Psoas muscle (tissue), 8 donors: Measurements from ENCODE around the gene FAM149A. TPM values are rescaled to one million over a fixed set of nuclear protein-coding genes. Genes with fewer than 3 reads are reported as not detected.
A peak's percentile ranks its signal among the peaks of the same experiment; 100 is the strongest.

ENCODE experiments used
- ATAC-seq, 4 donors: fragments of 200-7000 bp; cut with Tn5 transposase; one replicate each; pipeline ENCODE4 v1.9.1; 2020; ENCODE audit warnings: moderate library complexity in 3 of 4, mild to moderate bottlenecking in 2 of 4
- DNase-seq, 2 donors: peaks; one replicate each; pipeline ENCODE4 v3.0.0-alpha.2; 2020
- H3K27ac ChIP-seq: fragments of 200-600 bp; one replicate; pipeline ENCODE4 v1.8.0; 2022
- H3K27me3 ChIP-seq, 3 donors: fragments of 200-600 bp in 1 of 3; one replicate each; pipeline versions ENCODE4 v1.6.1 to v1.8.0; 2013 to 2022; ENCODE audit warnings: low read length in 2 of 3, mild to moderate bottlenecking in 2 of 3, moderate library complexity in 1 of 3; ENCODE audit not compliant: insufficient read depth in 3 of 3
- H3K36me3 ChIP-seq, 2 donors: fragments of 200-600 bp in 1 of 2; one replicate each; pipeline versions ENCODE4 v1.6.1 to v1.8.0; 2013 to 2022; ENCODE audit warnings: low read depth in 1 of 2, mild to moderate bottlenecking in 1 of 2, moderate library complexity in 1 of 2; ENCODE audit not compliant: insufficient read depth in 1 of 2
- H3K4me1 ChIP-seq: fragments of 200-600 bp; one replicate; pipeline ENCODE4 v1.8.0; 2022
- H3K4me3 ChIP-seq: fragments of 200-600 bp; one replicate; pipeline ENCODE4 v1.8.0; 2022; ENCODE audit warnings: mild to moderate bottlenecking
- H3K9me3 ChIP-seq: fragments of 200-600 bp; one replicate; pipeline ENCODE4 v1.8.0; 2022
- CTCF ChIP-seq: fragments of 200-600 bp; IDR thresholded peaks from one replicate; pipeline ENCODE4 v1.8.0; 2022; ENCODE audit warnings: antibody characterized with exemption
- WGBS, 3 donors: extraction: QIAGEN DNeasy Blood & Tissue Kit; methylation state at CpG; one replicate each; pipeline versions ENCODE4 v1.1.6 to v1.1.7; 2013; 5-methylcytosine and 5-hydroxymethylcytosine counted together
- intact Hi-C, 2 donors: fragments of 100-400 bp; cut with DNase I; formaldehyde crosslinking; loops; one replicate each; pipeline versions ENCODE4 v1.11.0 to v1.14.2; 2022
- polyA plus RNA-seq, 3 donors: library from polyadenylated mRNA; stranded (reverse); fragments of 200-250 nt; gene quantifications; one replicate each; pipeline ENCODE4 v1.2.3, GENCODE V29; 2013
- total RNA-seq, 4 donors: library from RNA; stranded (reverse); fragmentation: NEBNext Ultra II Directional in 2 of 4; extraction: Animal tissue kit (Norgen Biotek cat#: 25700) in 2 of 4; gene quantifications; one replicate each; pipeline versions ENCODE4 v1.2.1 to v1.2.4, GENCODE V29; 2021 to 2023
- donor health status: healthy with polysubstance abuse.
- donor health status: DM: no; HTN: no; CAD: no; lungs with moderate emphysema.
- donor health status: Bipolar disorder and iron deficiency.
- donor health status: healthy.
- donor health status: DM: yes; HTN: yes; CAD: no.
- donor health status: DM: no; HTN: no; CAD: no.
- donor health status: DM: no; HTN: no; CAD: no.
- donor health status: DM: yes; HTN: yes; CAD: no.

FAM149A gene
- total and polyA plus RNA-seq, 7 donors: 1.0 to 9.0 (median 5.8) TPM

- Histone ChIP-seq H3K27me3 (no peaks in the 10 kb centered on the region), H3K27ac (peak overlapping the region; percentile 17), H3K36me3 (no peaks in the 10 kb centered on the region), H3K4me3 (peak overlapping the region; percentile 74), H3K9me3 (no peaks in the 10 kb centered on the region), H3K4me1 (no peaks in the 10 kb centered on the region)
- peak; percentile 55 for TF ChIP-seq CTCF
- intact Hi-C loops: loop anchor here (2.0 to 5.0 kb wide), 3 partner anchors 69 to 129 kb away; partner anchors contain the start of gene CYP4V2 (in 1 of the 2)
- ATAC-seq: peak; percentile 85 to 96 (median 92)
- WGBS, 3 donors: 26 to 35% (median 28%) methylated on average over 9 of the region's 9 CpGs
- peak in 1 of 2 donors; percentile 56 for DNase-seq
These were observed 36.6 kb upstream of the FAM149A start for GRCh38 chr4:186067757-186068385.

GRCh38 chr4:186068581-186069348 lies 35.7 kb upstream of the FAM149A start, which contains the start of gene TLR3:
TLR3 (plus strand) TSS chr4:186069156; CDS start chr4:186076620, 7,464 bp downstream.
- no peak for TF ChIP-seq CTCF
- ATAC-seq (peak; percentile 26 to 61 (median 36)), DNase-seq (no peak)
- Histone ChIP-seq H3K4me1 (no peaks in the 10 kb centered on the region), H3K36me3 (no peaks in the 10 kb centered on the region), H3K27me3 (no peaks in the 10 kb centered on the region), H3K4me3 (peak within 1 kb of the TSS; percentile 74), H3K27ac (peak within 1 kb of the TSS; percentile 17), H3K9me3 (no peaks in the 10 kb centered on the region)
- 1 to 3% (median 1%) methylated on average over 12 of the region's 12 CpGs for WGBS, 3 donors
- intact Hi-C loops: loop anchor here (2.0 to 5.0 kb wide), 3 partner anchors 69 to 129 kb away; partner anchors contain the start of gene CYP4V2 (in 1 of the 2)

GRCh38 chr4:186069729-186070128 lies 34.8 kb upstream of the FAM149A start:
- H3K36me3 ChIP-seq: no peaks in the 10 kb centered on the region
- intact Hi-C loops: loop anchor here (2.0 to 5.0 kb wide), 3 partner anchors 68 to 128 kb away; partner anchors contain the start of gene CYP4V2 (in 1 of the 2)
- no peak overlapping the region for H3K27ac ChIP-seq
- no peak for TF ChIP-seq CTCF
- DNase-seq: no peak
- 53 to 84% (median 68%) methylated on average over 4 of the region's 4 CpGs for WGBS, 3 donors
- no peaks in the 10 kb centered on the region for H3K9me3 ChIP-seq
- H3K4me3 ChIP-seq: peak overlapping the region; percentile 74
- H3K27me3 ChIP-seq: no peaks in the 10 kb centered on the region
- no peak for ATAC-seq
- no peaks in the 10 kb centered on the region for H3K4me1 ChIP-seq

GRCh38 chr4:186072516-186072915 lies 32.0 kb upstream of the FAM149A start:
- no peak for ATAC-seq
- 89 to 91% (median 91%) methylated on average over 10 of the region's 10 CpGs for WGBS, 3 donors
- intact Hi-C loops: no loop called here

More at GRCh38 chr4:186072516-186072915, 32.0 kb upstream of the FAM149A start:
- TF ChIP-seq CTCF: no peak
- H3K4me1 ChIP-seq: no peaks in the 10 kb centered on the region
- H3K9me3 ChIP-seq: no peaks in the 10 kb centered on the region
- no peak for DNase-seq
- H3K27ac ChIP-seq: no peak overlapping the region
- H3K36me3 ChIP-seq: no peaks in the 10 kb centered on the region
- no peak overlapping the region for H3K4me3 ChIP-seq
- no peaks in the 10 kb centered on the region for H3K27me3 ChIP-seq
